GM10847 (cell line): ENCODE measurements around the gene TBXA2R.

ENCODE experiments used
- POLR2A ChIP-seq: IDR thresholded peaks from 2 replicates; pipeline ENCODE4 v1.6.1; 2011; ENCODE audit not compliant: insufficient read length; ENCODE audit errors: extremely low read depth

The TBXA2R gene

DNA sequence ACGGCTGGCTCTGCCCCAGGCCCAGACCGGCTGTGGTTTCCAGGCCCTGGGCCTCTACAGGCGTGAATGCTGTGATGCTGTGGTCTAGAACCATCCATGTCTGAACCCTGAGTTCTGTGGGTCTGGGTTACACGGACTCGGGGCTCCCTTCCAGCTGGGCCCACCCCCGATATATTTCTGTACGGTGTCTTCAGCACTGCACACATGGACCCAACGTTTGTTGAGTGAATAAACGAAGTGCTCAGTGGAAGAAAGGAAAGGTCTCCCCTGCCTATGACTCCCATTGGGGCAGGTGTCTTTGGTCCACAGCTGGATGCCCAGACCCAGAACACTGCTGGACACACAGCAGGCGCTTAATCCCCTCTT is 61.0 kb downstream of the TBXA2R start:
- no peak for TF ChIP-seq POLR2A

DNA sequence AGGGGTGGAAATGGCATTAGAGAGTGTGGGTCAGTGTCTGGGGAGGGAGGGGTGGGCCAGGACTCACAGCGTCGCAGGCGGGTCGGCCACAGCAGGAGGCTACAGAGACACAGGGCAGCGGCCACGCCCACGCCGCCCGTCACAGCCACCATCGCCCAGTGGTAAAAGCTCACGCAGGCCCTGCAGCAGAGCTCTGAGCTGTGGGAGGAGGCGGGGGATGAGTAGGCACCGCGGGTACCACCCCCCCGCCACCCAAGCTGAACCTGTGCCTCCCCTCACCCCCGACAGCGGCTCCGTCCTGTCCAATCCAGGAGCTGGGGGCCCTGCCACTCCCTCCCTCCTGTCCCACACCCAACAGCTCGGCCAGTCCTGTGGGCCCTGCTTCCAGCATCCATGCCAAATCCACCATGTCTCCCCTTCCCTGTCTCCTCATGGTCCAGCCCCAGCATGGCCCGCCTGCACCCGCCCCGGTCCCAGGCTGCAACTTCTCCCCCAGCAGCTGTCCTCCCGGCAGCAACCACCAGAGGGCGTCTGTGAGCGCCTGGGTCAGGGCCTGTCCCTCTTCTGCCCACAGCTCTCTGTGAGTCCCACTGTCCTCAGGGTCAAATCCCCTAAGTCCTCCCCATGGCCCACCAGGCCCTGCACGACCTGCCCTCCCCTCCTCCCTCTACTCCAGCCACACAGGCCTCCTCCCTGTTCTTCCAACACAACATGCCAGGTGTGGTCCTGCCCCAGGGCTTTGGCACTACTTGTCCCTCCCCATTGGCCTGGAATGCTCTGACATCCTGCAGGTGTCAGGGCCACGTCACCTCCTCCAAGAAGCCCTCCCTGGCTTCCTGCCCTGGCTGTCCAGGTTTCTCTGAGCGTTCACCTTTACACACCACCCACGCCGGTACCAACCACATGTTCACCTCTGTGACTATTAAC is 61.7 kb downstream of the TBXA2R start:
- TF ChIP-seq POLR2A, result no peak
